Measurements from ENCODE around the gene VARS2. TPM values are rescaled to one million over a fixed set of nuclear protein-coding genes. Genes with fewer than 3 reads are reported as not detected.

Gene VARS2
- total RNA-seq, result 20.7 and 29.4 TPM in 2 replicates

GRCh38 chr6:30914076-30914853 lies at the start of gene VARS2:
Gene VARS2, plus strand, starts transcription at chr6:30914238. Its CDS starts 599 bp downstream, at chr6:30914837.

GRCh38 chr6:30883685-30884520 lies 30.1 kb upstream of the VARS2 start, which contains the start of gene DDR1:
Gene DDR1, plus strand, starts transcription at chr6:30884519. Its CDS starts 4,211 bp downstream, at chr6:30888730.

GRCh38 chr6:30907758-30908591 lies 6.1 kb upstream of the VARS2 start, which contains the start of gene GTF2H4:
Gene GTF2H4, plus strand, starts transcription at chr6:30908207.

GRCh38 chr6:30931969-30932645 lies 18.1 kb downstream of the VARS2 start, which contains the start of gene SFTA2:
Gene SFTA2, minus strand, starts transcription at chr6:30932170. Its CDS starts 74 bp downstream, at chr6:30932096.

GRCh38 chr6:30940361-30940986 lies 26.4 kb downstream of the VARS2 start, which contains the start of gene MUCL3:
Gene MUCL3, plus strand, starts transcription at chr6:30940973. Its CDS starts 27 bp downstream, at chr6:30941000.

Other genes with a start within 250 kb of the VARS2 start
- 19.4 and 33.6 TPM in 2 replicates for gene DHX16, start 241.2 kb upstream of the VARS2 start, total RNA-seq
- 75.3 and 97.1 TPM in 2 replicates for gene PPP1R18, start 227.6 kb upstream of the VARS2 start, total RNA-seq
- 7.4 and 12.4 TPM in 2 replicates for gene NRM, start 223.3 kb upstream of the VARS2 start, total RNA-seq
- 9.9 and 17.6 TPM in 2 replicates for gene MDC1, start 197.0 kb upstream of the VARS2 start, total RNA-seq
- gene TUBB, start 193.9 kb upstream of the VARS2 start, total RNA-seq, result 521 and 1,018 TPM in 2 replicates
- 26.1 and 35.9 TPM in 2 replicates for gene FLOT1, start 171.6 kb upstream of the VARS2 start, total RNA-seq
- 518 and 821 TPM in 2 replicates for gene IER3, start 169.7 kb upstream of the VARS2 start, total RNA-seq
- 225 and 283 TPM in 2 replicates for gene DDR1, start 29.7 kb upstream of the VARS2 start, total RNA-seq
- gene GTF2H4, start 6.0 kb upstream of the VARS2 start, total RNA-seq, result 8.5 and 13.6 TPM in 2 replicates
- not detected in 2 replicates for gene SFTA2, start 17.9 kb downstream of the VARS2 start, total RNA-seq
- gene MUCL3, start 26.7 kb downstream of the VARS2 start, total RNA-seq, result not detected in 2 replicates
- gene MUC21, start 69.5 kb downstream of the VARS2 start, total RNA-seq, result not detected in 2 replicates
- not detected in 2 replicates for gene MUC22, start 96.2 kb downstream of the VARS2 start, total RNA-seq
- gene C6orf15, start 198.3 kb downstream of the VARS2 start, total RNA-seq, result 0.16 TPM in 1 of 2 replicates, not detected in the other
- 2.4 and 3.5 TPM in 2 replicates for gene PSORS1C1, start 200.6 kb downstream of the VARS2 start, total RNA-seq
- gene CDSN, start 206.2 kb downstream of the VARS2 start, total RNA-seq, result 1.7 and 1.8 TPM in 2 replicates
- not detected in 2 replicates for gene PSORS1C2, start 224.8 kb downstream of the VARS2 start, total RNA-seq
- gene CCHCR1, start 243.6 kb downstream of the VARS2 start, total RNA-seq, result 16.4 and 25.6 TPM in 2 replicates
- gene TCF19, start 244.4 kb downstream of the VARS2 start, total RNA-seq, result 17.5 and 34.9 TPM in 2 replicates

Measured in hair follicular keratinocyte (primary cell).